ENCODE results near the gene ESR1. TPM values are rescaled to one million over a fixed set of nuclear protein-coding genes. Genes with fewer than 3 reads are reported as not detected.
"Not testable (repeated sequence)": the region's sequence is repeated elsewhere in the genome, so short reads cannot be mapped to it uniquely, and the experiment has no call there.

The ESR1 gene
- total RNA-seq, 1 experiment from 2014 or later, result 0.07 TPM

GRCh38 chr6:152053332-152053731 is 245.8 kb downstream of the ESR1 start:
- no peak for DNase-seq (ENCODE audit: low read depth)

- peak; percentile 95 for DNase-seq (ENCODE audit: low read depth)
Observed at GRCh38 chr6:152054441-152054840, 247.0 kb downstream of the ESR1 start.

GRCh38 chr6:152055517-152055916 is 248.0 kb downstream of the ESR1 start:
- no peak for DNase-seq (ENCODE audit: low read depth)

GRCh38 chr6:152057832-152058498 is 250.5 kb downstream of the ESR1 start:
- no peak for DNase-seq (ENCODE audit: low read depth)

GRCh38 chr6:152059909-152060308 is 252.4 kb downstream of the ESR1 start:
- no peak for DNase-seq (ENCODE audit: low read depth)

- DNase-seq (ENCODE audit: low read depth), result no peak
Observed at GRCh38 chr6:152062476-152062875, 255.0 kb downstream of the ESR1 start.

GRCh38 chr6:152063170-152063921 is 255.9 kb downstream of the ESR1 start:
- peak; percentile 45 for DNase-seq (ENCODE audit: low read depth)

GRCh38 chr6:152068622-152069261 is 261.3 kb downstream of the ESR1 start:
- DNase-seq (ENCODE audit: low read depth), result peak; percentile 23

- no peak for DNase-seq (ENCODE audit: low read depth)
Observed at GRCh38 chr6:152070556-152070955, 263.1 kb downstream of the ESR1 start.

- DNase-seq (ENCODE audit: low read depth), result no peak
Observed at GRCh38 chr6:152071318-152071717, 263.8 kb downstream of the ESR1 start.

GRCh38 chr6:152071843-152072242 is 264.4 kb downstream of the ESR1 start:
- no peak for DNase-seq (ENCODE audit: low read depth)

- DNase-seq (ENCODE audit: low read depth), result not testable (repeated sequence)
Observed at GRCh38 chr6:152076242-152076641, 268.8 kb downstream of the ESR1 start.

GRCh38 chr6:152078001-152078400 is 270.5 kb downstream of the ESR1 start:
- DNase-seq (ENCODE audit: low read depth), result no peak

- DNase-seq (ENCODE audit: low read depth), result no peak
Observed at GRCh38 chr6:152078804-152079203, 271.3 kb downstream of the ESR1 start.

- peak; percentile 94 for DNase-seq (ENCODE audit: low read depth)
Observed at GRCh38 chr6:152085451-152085921, 278.0 kb downstream of the ESR1 start.

- peak; percentile 12 for DNase-seq (ENCODE audit: low read depth)
Observed at GRCh38 chr6:152086223-152086873, 278.9 kb downstream of the ESR1 start.

- peak; percentile 83 for DNase-seq (ENCODE audit: low read depth)
Observed at GRCh38 chr6:152087096-152087495, 279.6 kb downstream of the ESR1 start.

- peak; percentile 28 for DNase-seq (ENCODE audit: low read depth)
Observed at GRCh38 chr6:152087701-152088100, 280.2 kb downstream of the ESR1 start.

- peak; percentile 93 for DNase-seq (ENCODE audit: low read depth)
Observed at GRCh38 chr6:152089992-152090391, 282.5 kb downstream of the ESR1 start.

- DNase-seq (ENCODE audit: low read depth), result no peak
Observed at GRCh38 chr6:152091201-152091600, 283.7 kb downstream of the ESR1 start.

- DNase-seq (ENCODE audit: low read depth), result peak; percentile 87
Observed at GRCh38 chr6:152091851-152092341, 284.4 kb downstream of the ESR1 start.

- DNase-seq (ENCODE audit: low read depth), result no peak
Observed at GRCh38 chr6:152093711-152094110, 286.2 kb downstream of the ESR1 start.
